ENCODE data around the gene THSD7B.

- TF ChIP-seq CTCF (IDR thresholded peaks at IDR 0.05) (no peak), POLR2AphosphoS5 (IDR thresholded peaks at IDR 0.05) (no peak)
Observed at GRCh38 chr2:137521653-137522619, 756.6 kb downstream of the THSD7B start.

All from prostate gland (tissue), 2 donors.